ENCODE results near the gene TTLL11. TPM values are rescaled to one million over a fixed set of nuclear protein-coding genes. Genes with fewer than 3 reads are reported as not detected.

The TTLL11 gene
- total RNA-seq, 1 experiment from 2014 or later: 1.5 TPM

GRCh38 chr9:121998513-121999049 lies 94.5 kb downstream of the TTLL11 start:
- H3K9me3 Mint-ChIP-seq: no peaks in the 10 kb centered on the region
- Histone ChIP-seq H4K5ac (ENCODE audit: insufficient read length, low read depth, low read length) (no peak overlapping the region), H2BK15ac (ENCODE audit: low read depth, low read length) (no peak overlapping the region), H3K27ac (ENCODE audit: insufficient read length, low read depth, low read length) (no peak overlapping the region), H3K56ac (ENCODE audit: insufficient read length, low read depth, low read length) (no peak overlapping the region), H4K91ac (ENCODE audit: insufficient read length, low read depth, low read length) (no peak overlapping the region), H3K27me3 (ENCODE audit: insufficient read depth, low read length) (no peaks in the 10 kb centered on the region), H3K9ac (ENCODE audit: extremely low read depth, insufficient read length, low read length) (no peak overlapping the region), H2BK120ac (ENCODE audit: low read depth, low read length, poor library complexity, severe bottlenecking) (no peak overlapping the region), H3T11ph (ENCODE audit: low read length) (no peak overlapping the region), H2AFZ (ENCODE audit: low read length) (no peak overlapping the region), H3K9me3 (ENCODE audit: control insufficient read depth, low read depth, low read length) (no peaks in the 10 kb centered on the region), H3K79me1 (ENCODE audit: insufficient read depth, low read depth, low read length, poor library complexity, severe bottlenecking) (no peaks in the 10 kb centered on the region), H3K23me2 (ENCODE audit: insufficient read length, low read depth, low read length, poor library complexity, severe bottlenecking) (no peaks in the 10 kb centered on the region), H3K79me2 (ENCODE audit: insufficient read depth, low read length) (no peaks in the 10 kb centered on the region), H3K4me2 (ENCODE audit: insufficient read depth, insufficient read length, low read length) (no peak overlapping the region), H2BK5ac (ENCODE audit: insufficient read length, low read length) (no peak overlapping the region), H3K4ac (ENCODE audit: low read depth, low read length) (no peak overlapping the region), H2BK20ac (ENCODE audit: low read depth, low read length, poor library complexity, severe bottlenecking) (no peak overlapping the region), H3K4me1 (ENCODE audit: insufficient read depth, low read length) (peaks cover 8% of the 10 kb centered on the region), H3K14ac (ENCODE audit: insufficient read depth, low read length) (no peak overlapping the region), H3K18ac (ENCODE audit: insufficient read length, low read depth, low read length) (no peak overlapping the region), H4K20me1 (ENCODE audit: control insufficient read depth, insufficient read depth, insufficient read length) (no peaks in the 10 kb centered on the region), H2BK12ac (ENCODE audit: insufficient read length, low read depth, low read length) (no peak overlapping the region), H4K8ac (replicated peaks; ENCODE audit: insufficient read length, low read depth, low read length) (no peak overlapping the region), H3K23ac (ENCODE audit: insufficient read length, low read depth, low read length) (no peak overlapping the region), H2AK5ac (ENCODE audit: insufficient read length, low read length) (no peak overlapping the region)
- H3K27me3 Mint-ChIP-seq (ENCODE audit: low read depth): peaks cover 58% of the 10 kb centered on the region
- no peak for DNase-seq
- no CpG with 5 or more reads among the region's 7 CpGs for WGBS (ENCODE audit: extremely low coverage, insufficient read length, low lambda C conversion rate)
- H3K4me3 Mint-ChIP-seq: no peak overlapping the region
- peaks cover 11 to 18% of the 10 kb centered on the region in 2 experiments for H3K4me1 Mint-ChIP-seq
- no peak overlapping the region for H3K27ac Mint-ChIP-seq
- no peaks in the 10 kb centered on the region for H3K36me3 Mint-ChIP-seq (ENCODE audit: insufficient read depth in 1 of 3, low read depth in 3 of 3)
- TF ChIP-seq, protein P1, sequence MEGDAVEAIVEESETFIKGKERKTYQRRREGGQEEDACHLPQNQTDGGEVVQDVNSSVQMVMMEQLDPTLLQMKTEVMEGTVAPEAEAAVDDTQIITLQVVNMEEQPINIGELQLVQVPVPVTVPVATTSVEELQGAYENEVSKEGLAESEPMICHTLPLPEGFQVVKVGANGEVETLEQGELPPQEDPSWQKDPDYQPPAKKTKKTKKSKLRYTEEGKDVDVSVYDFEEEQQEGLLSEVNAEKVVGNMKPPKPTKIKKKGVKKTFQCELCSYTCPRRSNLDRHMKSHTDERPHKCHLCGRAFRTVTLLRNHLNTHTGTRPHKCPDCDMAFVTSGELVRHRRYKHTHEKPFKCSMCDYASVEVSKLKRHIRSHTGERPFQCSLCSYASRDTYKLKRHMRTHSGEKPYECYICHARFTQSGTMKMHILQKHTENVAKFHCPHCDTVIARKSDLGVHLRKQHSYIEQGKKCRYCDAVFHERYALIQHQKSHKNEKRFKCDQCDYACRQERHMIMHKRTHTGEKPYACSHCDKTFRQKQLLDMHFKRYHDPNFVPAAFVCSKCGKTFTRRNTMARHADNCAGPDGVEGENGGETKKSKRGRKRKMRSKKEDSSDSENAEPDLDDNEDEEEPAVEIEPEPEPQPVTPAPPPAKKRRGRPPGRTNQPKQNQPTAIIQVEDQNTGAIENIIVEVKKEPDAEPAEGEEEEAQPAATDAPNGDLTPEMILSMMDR (conservative IDR thresholded peaks at IDR 0.05): no peak

All from H9 (cell line).